ENCODE results near the gene MGAT5B.
A peak's percentile ranks its signal among the peaks of the same experiment; 100 is the strongest.

The MGAT5B gene

GRCh38 chr17:76905836-76906235 is 37.6 kb downstream of the MGAT5B start:
- no peak for DNase-seq (ENCODE audit: low spot score)

- no peak for DNase-seq (ENCODE audit: low spot score)
These were observed 38.3 kb downstream of the MGAT5B start for GRCh38 chr17:76906463-76906862.

GRCh38 chr17:76907352-76907751 is 39.1 kb downstream of the MGAT5B start:
- DNase-seq (ENCODE audit: low spot score): no peak

- DNase-seq (ENCODE audit: low spot score): peak; percentile 91
These were observed 42.0 kb downstream of the MGAT5B start for GRCh38 chr17:76909971-76910760.

- DNase-seq (ENCODE audit: low spot score): no peak
These were observed 43.3 kb downstream of the MGAT5B start for GRCh38 chr17:76911299-76912017.

- DNase-seq (ENCODE audit: low spot score): no peak
These were observed 44.4 kb downstream of the MGAT5B start for GRCh38 chr17:76912421-76913164.

- DNase-seq (ENCODE audit: low spot score): no peak
These were observed 46.7 kb downstream of the MGAT5B start for GRCh38 chr17:76914937-76915336.

- no peak for DNase-seq (ENCODE audit: low spot score)
These were observed 47.8 kb downstream of the MGAT5B start for GRCh38 chr17:76915840-76916510.

- no peak for DNase-seq (ENCODE audit: low spot score)
These were observed 49.6 kb downstream of the MGAT5B start for GRCh38 chr17:76917829-76918228.

GRCh38 chr17:76918811-76919210 is 50.6 kb downstream of the MGAT5B start:
- no peak for DNase-seq (ENCODE audit: low spot score)

GRCh38 chr17:76920364-76921139 is 52.3 kb downstream of the MGAT5B start:
- DNase-seq (ENCODE audit: low spot score): no peak

- DNase-seq (ENCODE audit: low spot score): no peak
These were observed 53.3 kb downstream of the MGAT5B start for GRCh38 chr17:76921340-76922036.

GRCh38 chr17:76922084-76922483 is 53.9 kb downstream of the MGAT5B start:
- no peak for DNase-seq (ENCODE audit: low spot score)

- no peak for DNase-seq (ENCODE audit: low spot score)
These were observed 54.8 kb downstream of the MGAT5B start for GRCh38 chr17:76922967-76923366.

- no peak for DNase-seq (ENCODE audit: low spot score)
These were observed 55.3 kb downstream of the MGAT5B start for GRCh38 chr17:76923491-76923890.

- DNase-seq (ENCODE audit: low spot score): no peak
These were observed 56.4 kb downstream of the MGAT5B start for GRCh38 chr17:76924345-76925342.

GRCh38 chr17:76925441-76925891 is 57.3 kb downstream of the MGAT5B start:
- no peak for DNase-seq (ENCODE audit: low spot score)

- DNase-seq (ENCODE audit: low spot score): no peak
These were observed 58.1 kb downstream of the MGAT5B start for GRCh38 chr17:76926237-76926866.

- no peak for DNase-seq (ENCODE audit: low spot score)
These were observed 59.4 kb downstream of the MGAT5B start for GRCh38 chr17:76927577-76927976.
